DMS 273 (cell line): ENCODE results near the gene SAP130.
A peak's percentile ranks its signal among the peaks of the same experiment; 100 is the strongest.

Experiments
- DNase-seq: peaks from one replicate; lab custom pipeline; 2025; ENCODE audit not compliant: unreplicated experiment; lab: John Stamatoyannopoulos, UW

Gene SAP130

DNA sequence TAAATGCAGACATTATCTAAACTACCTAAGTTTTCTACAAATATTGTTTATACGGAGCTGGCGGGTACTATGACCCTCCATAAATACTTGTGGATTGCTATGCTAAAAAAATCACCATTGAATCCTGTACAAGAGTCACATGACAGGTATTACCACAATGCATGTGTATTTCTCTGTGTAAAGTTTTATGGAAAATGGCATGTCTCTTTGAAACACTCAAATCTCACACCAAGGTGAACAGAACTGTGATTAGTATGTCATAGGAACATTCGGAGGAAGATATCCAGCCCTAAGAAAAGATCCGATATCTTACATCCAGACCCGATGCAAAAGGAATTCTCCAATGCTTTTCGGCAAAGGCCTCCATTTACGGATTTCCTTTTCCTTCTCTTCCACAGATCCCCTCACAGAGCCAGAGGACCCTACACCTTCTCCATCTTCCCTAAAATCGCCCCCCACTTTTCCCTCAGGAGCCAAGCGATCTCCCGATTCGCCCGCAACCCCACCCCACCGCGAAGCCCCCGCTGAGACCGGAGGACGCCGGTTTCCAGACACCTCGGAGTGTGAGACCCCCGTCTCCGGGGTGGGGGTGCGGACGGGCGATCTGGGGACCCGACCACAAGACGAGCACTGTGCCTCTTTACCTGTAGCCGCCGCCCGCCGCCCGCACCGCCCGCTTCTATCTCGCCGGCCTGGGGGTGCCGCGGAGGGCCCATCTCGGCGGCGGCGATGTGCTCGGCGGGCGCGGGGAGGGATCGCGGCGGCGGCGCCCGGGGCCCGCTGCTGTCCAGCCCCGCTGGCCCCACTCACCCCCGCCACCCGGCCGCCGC, 1.2 kb downstream of the SAP130 start:
- DNase-seq = peak; percentile 51

DNA sequence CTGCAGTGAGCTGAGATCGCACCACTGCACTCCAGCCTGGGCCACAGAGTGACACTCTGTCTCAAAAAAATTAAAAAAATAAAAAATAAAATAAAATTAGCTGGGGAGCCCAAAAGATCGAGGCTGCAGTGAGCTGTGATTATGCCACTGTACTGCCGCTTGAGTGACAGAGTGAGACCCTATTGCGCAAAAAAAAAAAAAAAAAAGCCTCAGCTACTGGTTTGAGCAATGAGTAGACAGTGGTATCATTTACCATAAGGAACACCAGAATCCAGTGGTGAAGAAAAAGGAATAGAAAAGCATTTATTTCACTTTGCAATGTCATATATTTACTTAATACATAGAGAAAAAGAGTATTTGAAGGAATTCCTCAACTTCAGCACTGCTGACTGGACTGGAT, 3.0 kb downstream of the SAP130 start:
- no peak for DNase-seq

DNA sequence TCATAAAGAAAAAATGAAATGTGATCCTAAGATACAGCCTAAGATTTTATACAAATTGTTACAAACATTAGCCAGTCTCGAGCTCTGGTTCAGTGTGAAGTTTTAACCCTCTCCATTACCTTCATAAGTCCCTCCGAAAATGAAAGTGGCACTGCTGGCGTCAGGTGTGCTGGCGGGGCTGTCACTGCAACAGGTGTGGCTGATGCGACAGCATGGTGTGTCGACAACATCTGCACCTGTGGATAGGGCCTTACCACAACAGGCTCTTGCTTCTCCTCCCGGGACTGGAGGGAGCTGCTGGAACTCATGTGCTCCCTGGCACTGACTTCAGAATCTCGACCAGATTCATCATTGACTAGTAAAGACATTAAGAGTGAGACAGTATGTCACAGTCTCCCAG, 10.3 kb downstream of the SAP130 start:
- no peak for DNase-seq

- no peak for DNase-seq
These were observed 11.2 kb downstream of the SAP130 start for GRCh38 chr2:128016620-128017019.

- DNase-seq = no peak
These were observed 15.2 kb downstream of the SAP130 start for GRCh38 chr2:128012698-128013097.

DNA sequence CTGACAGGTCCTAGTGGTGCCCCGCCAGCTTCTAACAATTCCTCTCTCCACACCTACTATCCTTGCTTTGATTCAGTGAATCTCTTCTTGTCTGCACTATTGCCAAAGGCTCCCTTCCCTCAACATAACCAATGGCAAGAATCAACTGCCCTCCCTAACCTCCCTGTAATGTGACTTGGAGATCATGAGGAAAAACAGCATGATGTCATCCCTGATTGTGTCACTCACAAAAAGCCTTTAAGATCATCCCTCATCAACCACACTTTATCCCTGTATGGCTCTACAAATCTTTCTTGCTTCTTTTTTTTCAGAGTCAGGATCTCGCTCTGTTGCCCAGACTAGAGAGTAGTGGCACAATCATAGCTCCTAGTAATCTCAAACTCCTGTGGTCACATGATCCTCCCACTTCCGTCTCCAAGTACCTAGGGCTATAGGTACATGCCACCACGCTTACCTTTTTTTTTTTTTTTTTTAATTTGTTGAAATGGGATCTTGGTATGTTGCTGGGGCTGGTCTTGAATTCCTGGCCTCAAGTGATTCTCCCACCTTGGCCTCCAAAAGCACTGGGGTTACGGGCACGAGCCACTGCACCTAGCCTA, 19.7 kb downstream of the SAP130 start:
- DNase-seq = no peak

- DNase-seq = no peak
These were observed 23.4 kb downstream of the SAP130 start for GRCh38 chr2:128004509-128004908.

- no peak for DNase-seq
These were observed 24.4 kb downstream of the SAP130 start for GRCh38 chr2:128003463-128003862.

GRCh38 chr2:127996160-127996559, 31.7 kb downstream of the SAP130 start:
- no peak for DNase-seq

DNA sequence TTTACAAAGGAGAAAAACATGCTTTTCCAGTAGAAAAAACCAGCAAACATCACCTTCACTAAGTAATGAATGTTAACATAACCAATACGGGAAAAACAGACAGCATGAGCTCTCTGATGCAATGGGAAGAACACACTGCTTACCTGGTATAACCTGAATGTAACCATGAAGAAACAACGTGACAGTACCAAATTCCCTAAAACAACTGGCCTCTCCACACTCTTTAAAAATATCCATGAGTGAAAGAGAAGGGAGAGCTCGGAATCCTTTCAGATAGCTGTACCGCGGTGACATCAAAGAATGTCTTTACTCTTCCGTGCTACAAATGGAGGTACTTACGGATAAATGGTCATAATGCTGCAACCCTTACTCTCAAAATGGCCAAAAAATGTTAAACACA, 32.1 kb downstream of the SAP130 start:
- no peak for DNase-seq

DNA sequence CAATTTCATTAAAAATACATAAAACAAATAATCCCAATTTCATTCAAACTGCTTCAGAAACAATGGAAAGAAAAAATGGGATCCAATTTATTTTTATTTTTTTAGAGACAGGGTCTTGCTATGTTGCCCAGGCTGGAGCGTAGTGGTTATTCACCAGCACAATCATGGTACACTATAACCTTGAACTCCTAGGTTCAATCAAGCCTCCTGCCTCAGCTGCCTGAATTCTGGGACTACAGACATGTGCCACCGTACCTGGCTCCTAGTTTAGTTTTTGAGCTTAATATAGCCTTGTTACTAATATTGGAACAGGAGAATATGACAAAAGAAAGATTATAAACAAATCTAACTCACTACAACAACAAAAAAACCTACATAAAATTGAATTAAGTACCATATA, 34.2 kb downstream of the SAP130 start:
- DNase-seq = no peak

DNA sequence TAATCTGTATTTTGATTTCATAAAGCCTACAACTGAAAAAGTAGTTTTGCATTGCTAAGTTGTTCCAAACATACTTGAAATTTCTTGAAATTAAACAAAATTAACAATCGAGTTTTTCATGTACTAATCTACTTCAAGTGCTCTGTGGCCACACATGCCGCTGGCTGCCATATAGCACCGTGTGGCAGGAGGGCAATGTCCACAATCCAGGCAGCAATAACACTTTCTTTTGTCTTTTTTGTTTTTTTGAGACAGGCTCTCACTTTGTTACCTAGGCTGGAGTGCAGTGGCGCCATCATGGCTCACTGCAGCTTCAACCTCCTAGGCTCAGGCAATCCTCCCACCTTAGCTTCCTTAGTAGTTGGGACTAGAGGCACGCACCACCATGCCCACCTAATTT, 36.1 kb downstream of the SAP130 start:
- DNase-seq = no peak

- no peak for DNase-seq
These were observed 41.2 kb downstream of the SAP130 start for GRCh38 chr2:127986548-127987079.

DNA sequence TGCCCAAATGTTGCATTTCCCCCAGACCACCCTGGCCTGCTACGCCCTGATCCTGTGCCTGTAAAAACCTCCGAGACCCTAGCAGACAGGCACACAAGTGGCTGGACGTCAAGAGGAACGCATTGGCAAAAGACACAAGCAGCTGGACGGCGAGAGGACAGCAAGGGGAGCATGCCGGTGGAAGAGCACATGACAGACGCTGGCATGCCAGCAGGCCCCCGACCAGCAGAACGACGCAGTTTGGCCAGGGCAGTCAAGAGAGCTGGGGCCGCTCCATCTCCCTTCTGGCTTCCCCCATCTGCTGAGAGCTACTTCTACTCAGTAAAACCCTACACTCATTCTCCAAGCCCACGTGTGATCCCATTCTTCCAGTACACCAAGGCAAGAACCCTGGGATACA, 42.1 kb downstream of the SAP130 start:
- no peak for DNase-seq

- DNase-seq = no peak
These were observed 42.7 kb downstream of the SAP130 start for GRCh38 chr2:127985026-127985734.

GRCh38 chr2:127984551-127984950, 43.3 kb downstream of the SAP130 start:
- no peak for DNase-seq

GRCh38 chr2:127969446-127969845, 58.4 kb downstream of the SAP130 start:
- no peak for DNase-seq

DNA sequence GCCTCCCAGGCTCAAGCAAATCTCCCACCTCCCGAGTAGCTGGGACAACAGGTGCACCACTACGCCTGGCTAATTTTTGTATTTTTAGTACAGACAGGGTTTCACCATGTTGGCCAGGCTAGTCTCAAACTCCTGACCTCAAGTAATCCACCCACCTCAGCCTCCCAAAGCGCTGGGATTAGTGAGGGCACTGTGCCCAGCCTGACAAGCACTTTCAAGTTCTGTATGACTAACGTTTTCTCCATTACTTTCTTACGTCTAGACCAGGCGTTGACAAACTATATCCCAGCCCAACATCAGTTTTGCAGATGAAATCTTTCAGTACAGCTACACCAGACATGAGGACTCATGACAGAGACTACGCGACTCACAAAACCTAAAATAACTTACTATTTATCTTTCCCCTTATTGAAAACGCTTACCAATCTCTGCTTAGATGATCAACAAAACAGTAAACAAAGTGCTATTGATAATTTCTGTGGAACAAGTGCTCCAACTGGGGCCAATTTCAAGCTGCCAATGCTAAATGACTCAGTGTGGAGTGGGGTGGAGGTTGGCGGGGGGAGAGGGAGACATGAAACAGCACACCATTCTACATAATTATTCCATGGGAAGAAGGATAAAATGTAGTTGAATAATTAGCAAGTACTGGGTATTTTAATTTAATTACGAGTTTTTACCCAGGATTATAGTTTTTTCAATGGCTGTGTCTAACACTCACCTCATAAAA, 59.1 kb downstream of the SAP130 start:
- no peak for DNase-seq

- no peak for DNase-seq
These were observed 66.1 kb downstream of the SAP130 start for GRCh38 chr2:127961729-127962128.

- no peak for DNase-seq
These were observed 70.6 kb downstream of the SAP130 start for GRCh38 chr2:127957240-127957639.

GRCh38 chr2:127954857-127955256, 73.0 kb downstream of the SAP130 start:
- no peak for DNase-seq
